ENCODE results near the gene TCP11L1.

DNA sequence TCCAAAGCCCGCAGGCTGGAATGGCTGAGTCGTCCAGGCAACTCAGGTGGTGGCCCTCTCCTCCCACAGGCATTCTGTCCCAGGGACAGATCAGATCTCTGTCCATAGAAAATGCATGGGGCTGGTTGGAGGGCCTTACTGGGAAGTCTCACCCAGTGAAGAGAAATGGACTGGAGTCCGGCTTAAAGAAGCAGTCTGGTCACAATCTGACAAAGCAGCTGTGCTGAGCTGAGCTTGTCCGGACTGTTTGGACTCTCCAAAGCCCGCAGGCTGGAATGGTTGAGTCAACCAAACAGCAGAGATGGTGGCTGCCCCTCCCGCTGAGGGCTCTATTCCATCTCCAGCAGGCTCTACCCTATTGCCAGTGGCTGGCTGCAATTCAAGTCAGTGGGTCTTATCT is 38.1 kb upstream of the TCP11L1 start:
- TF ChIP-seq CTCF (IDR thresholded peaks at IDR 0.05; ENCODE audit: low read length) (no peak), EZH2 (optimal IDR thresholded peaks at IDR 0.05; ENCODE audit: low read depth, low read length) (no peak)

Measured in MM.1S (cell line).